Measurements from ENCODE around the gene PDGFB.

The PDGFB gene

GRCh38 chr22:39254789-39255298 lies 10.1 kb upstream of the PDGFB start:
- DNase-seq (ENCODE audit: low read depth, low spot score), result no peak

- DNase-seq (ENCODE audit: low read depth, low spot score), result no peak
Measured at GRCh38 chr22:39254122-39254521, 9.3 kb upstream of the PDGFB start.

GRCh38 chr22:39253435-39254070 lies 8.8 kb upstream of the PDGFB start:
- DNase-seq (ENCODE audit: low read depth, low spot score), result peak; percentile 52

GRCh38 chr22:39252461-39253434 lies 8.0 kb upstream of the PDGFB start:
- no peak for DNase-seq (ENCODE audit: low read depth, low spot score)

- no peak for DNase-seq (ENCODE audit: low read depth, low spot score)
Measured at GRCh38 chr22:39251762-39252460, 7.1 kb upstream of the PDGFB start.

- DNase-seq (ENCODE audit: low read depth, low spot score), result no peak
Measured at GRCh38 chr22:39250838-39251237, 6.1 kb upstream of the PDGFB start.

GRCh38 chr22:39250131-39250530 lies 5.3 kb upstream of the PDGFB start:
- DNase-seq (ENCODE audit: low read depth, low spot score), result peak; percentile 40

- DNase-seq (ENCODE audit: low read depth, low spot score), result no peak
Measured at GRCh38 chr22:39249086-39249704, 4.4 kb upstream of the PDGFB start.

- DNase-seq (ENCODE audit: low read depth, low spot score), result no peak
Measured at GRCh38 chr22:39248254-39248653, 3.5 kb upstream of the PDGFB start.

- DNase-seq (ENCODE audit: low read depth, low spot score), result no peak
Measured at GRCh38 chr22:39247361-39247760, 2.6 kb upstream of the PDGFB start.

GRCh38 chr22:39246690-39247332 lies 2.0 kb upstream of the PDGFB start:
- DNase-seq (ENCODE audit: low read depth, low spot score), result no peak

- no peak for DNase-seq (ENCODE audit: low read depth, low spot score)
Measured at GRCh38 chr22:39246217-39246616, 1.4 kb upstream of the PDGFB start.

- no peak for DNase-seq (ENCODE audit: low read depth, low spot score)
Measured at GRCh38 chr22:39245130-39246039, 603 bp upstream of the PDGFB start.

- DNase-seq (ENCODE audit: low read depth, low spot score), result no peak
Measured at GRCh38 chr22:39244136-39244495, 666 bp downstream of the PDGFB start.

GRCh38 chr22:39243439-39244135 lies 1.2 kb downstream of the PDGFB start:
- no peak for DNase-seq (ENCODE audit: low read depth, low spot score)

- peak; percentile 55 for DNase-seq (ENCODE audit: low read depth, low spot score)
Measured at GRCh38 chr22:39242595-39243438, 2.0 kb downstream of the PDGFB start.

GRCh38 chr22:39241794-39242594 lies 2.8 kb downstream of the PDGFB start:
- DNase-seq (ENCODE audit: low read depth, low spot score), result no peak
